ENCODE measurements around the gene CYTH3. TPM values are rescaled to one million over a fixed set of nuclear protein-coding genes. Genes with fewer than 3 reads are reported as not detected.

CYTH3 gene
- total and polyA plus RNA-seq, 2 experiments from 2014 or later: 11.9 to 15.7 TPM

- DNase-seq (ENCODE audit: low spot score): no peak
- no peak overlapping the region for H3K27ac ChIP-seq
- H2AFZ ChIP-seq: no peak overlapping the region
- no peak overlapping the region for H3K4me2 ChIP-seq
- H3K36me3 ChIP-seq (replicated peaks; ENCODE audit: insufficient read depth, low read depth): no peaks in the 10 kb centered on the region
- H3K4me1 ChIP-seq (ENCODE audit: insufficient read depth): no peaks in the 10 kb centered on the region
- 94% methylated on average over 20 of the region's 20 CpGs for WGBS (ENCODE audit: low lambda C conversion rate, missing lambda C conversion rate)
- H3K79me2 ChIP-seq: no peaks in the 10 kb centered on the region
- H4K20me1 ChIP-seq (ENCODE audit: insufficient read depth, poor library complexity, severe bottlenecking): no peaks in the 10 kb centered on the region
- no peaks in the 10 kb centered on the region for H3K9me3 ChIP-seq (ENCODE audit: low read depth)
- no peak overlapping the region for H3K4me3 ChIP-seq
- no peaks in the 10 kb centered on the region for H3K9me2 ChIP-seq (replicated peaks; ENCODE audit: insufficient read depth)
- H3K27me3 ChIP-seq: no peaks in the 10 kb centered on the region
- TF ChIP-seq EZH2 (IDR thresholded peaks at IDR 0.05; ENCODE audit: borderline replicate concordance) (no peak), EZH2phosphoT487 (IDR thresholded peaks at IDR 0.05; ENCODE audit: low read depth, severe bottlenecking, unreplicated experiment) (no peak)
- TF ChIP-seq, protein P1, sequence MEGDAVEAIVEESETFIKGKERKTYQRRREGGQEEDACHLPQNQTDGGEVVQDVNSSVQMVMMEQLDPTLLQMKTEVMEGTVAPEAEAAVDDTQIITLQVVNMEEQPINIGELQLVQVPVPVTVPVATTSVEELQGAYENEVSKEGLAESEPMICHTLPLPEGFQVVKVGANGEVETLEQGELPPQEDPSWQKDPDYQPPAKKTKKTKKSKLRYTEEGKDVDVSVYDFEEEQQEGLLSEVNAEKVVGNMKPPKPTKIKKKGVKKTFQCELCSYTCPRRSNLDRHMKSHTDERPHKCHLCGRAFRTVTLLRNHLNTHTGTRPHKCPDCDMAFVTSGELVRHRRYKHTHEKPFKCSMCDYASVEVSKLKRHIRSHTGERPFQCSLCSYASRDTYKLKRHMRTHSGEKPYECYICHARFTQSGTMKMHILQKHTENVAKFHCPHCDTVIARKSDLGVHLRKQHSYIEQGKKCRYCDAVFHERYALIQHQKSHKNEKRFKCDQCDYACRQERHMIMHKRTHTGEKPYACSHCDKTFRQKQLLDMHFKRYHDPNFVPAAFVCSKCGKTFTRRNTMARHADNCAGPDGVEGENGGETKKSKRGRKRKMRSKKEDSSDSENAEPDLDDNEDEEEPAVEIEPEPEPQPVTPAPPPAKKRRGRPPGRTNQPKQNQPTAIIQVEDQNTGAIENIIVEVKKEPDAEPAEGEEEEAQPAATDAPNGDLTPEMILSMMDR (IDR thresholded peaks at IDR 0.05; ENCODE audit: poor library complexity): no peak
These were observed 123.6 kb downstream of the CYTH3 start for GRCh38 chr7:6148724-6149360.

DNA sequence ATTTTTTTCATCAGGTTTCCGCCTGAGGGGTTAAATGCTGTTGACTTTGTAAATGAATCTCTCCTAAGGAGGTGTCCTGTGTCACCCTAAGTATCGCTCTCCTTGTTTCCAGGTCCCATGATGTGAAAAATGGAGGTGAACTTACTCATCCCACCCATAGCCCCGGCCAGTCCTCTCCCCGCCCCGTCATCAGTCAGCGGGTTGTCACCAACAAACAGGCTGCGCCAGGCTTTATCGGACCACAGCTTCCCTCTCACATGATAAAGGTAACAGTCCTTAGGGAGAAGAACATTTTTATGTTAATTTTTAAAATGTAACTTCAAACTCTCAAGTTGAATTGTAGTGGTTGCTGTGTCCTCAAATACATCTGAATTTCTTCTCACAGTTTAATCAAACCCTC, 124.8 kb downstream of the CYTH3 start:
- Histone ChIP-seq H3K4me2 (no peak overlapping the region), H3K36me3 (replicated peaks; ENCODE audit: insufficient read depth, low read depth) (no peaks in the 10 kb centered on the region)

DNA sequence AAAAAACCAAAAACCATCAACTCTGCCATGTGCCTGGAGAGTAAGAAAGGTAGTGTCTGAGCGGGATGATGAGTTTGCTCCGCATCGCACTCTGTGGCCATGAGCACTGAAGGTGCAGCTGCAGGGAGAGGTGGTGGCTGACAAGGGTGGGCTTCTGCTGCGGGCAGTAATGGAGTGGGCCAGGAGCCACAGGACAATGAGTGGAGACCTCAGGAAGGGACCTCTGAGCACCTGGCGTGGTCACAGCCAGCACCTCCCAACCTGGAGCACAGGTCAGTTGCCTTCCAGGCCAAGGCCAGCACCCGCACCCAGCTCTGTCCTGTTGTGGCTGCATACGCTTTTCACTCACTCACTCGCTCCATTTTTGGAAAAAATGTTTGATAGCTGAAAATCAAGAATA, 125.8 kb downstream of the CYTH3 start:
- TF ChIP-seq EZH2 (IDR thresholded peaks at IDR 0.05; ENCODE audit: borderline replicate concordance): no peak
- TF ChIP-seq, protein P1 (IDR thresholded peaks at IDR 0.05; ENCODE audit: poor library complexity): no peak
- no peak for TF ChIP-seq EZH2phosphoT487 (IDR thresholded peaks at IDR 0.05; ENCODE audit: low read depth, severe bottlenecking, unreplicated experiment)
- WGBS (ENCODE audit: low lambda C conversion rate, missing lambda C conversion rate): 98% methylated on average over 8 of the region's 8 CpGs

More for the DNA sequence above, 124.8 kb downstream of the CYTH3 start:
- DNase-seq (ENCODE audit: low spot score): no peak
- Histone ChIP-seq H4K20me1 (ENCODE audit: insufficient read depth, poor library complexity, severe bottlenecking) (no peaks in the 10 kb centered on the region), H3K27me3 (no peaks in the 10 kb centered on the region), H3K79me2 (no peaks in the 10 kb centered on the region), H3K4me3 (no peak overlapping the region), H3K27ac (no peak overlapping the region), H3K9me3 (ENCODE audit: low read depth) (no peaks in the 10 kb centered on the region), H3K9me2 (replicated peaks; ENCODE audit: insufficient read depth) (no peaks in the 10 kb centered on the region), H2AFZ (no peak overlapping the region), H3K4me1 (ENCODE audit: insufficient read depth) (no peaks in the 10 kb centered on the region)
- WGBS (ENCODE audit: low lambda C conversion rate, missing lambda C conversion rate): 99% methylated on average over 8 of the region's 8 CpGs
- TF ChIP-seq EZH2phosphoT487 (IDR thresholded peaks at IDR 0.05; ENCODE audit: low read depth, severe bottlenecking, unreplicated experiment) (no peak), EZH2 (IDR thresholded peaks at IDR 0.05; ENCODE audit: borderline replicate concordance) (no peak)
- TF ChIP-seq, protein P1 (IDR thresholded peaks at IDR 0.05; ENCODE audit: poor library complexity): no peak

More for the DNA sequence above, 125.8 kb downstream of the CYTH3 start:
- Histone ChIP-seq H3K79me2 (no peaks in the 10 kb centered on the region), H3K27me3 (no peaks in the 10 kb centered on the region), H3K27ac (no peak overlapping the region), H3K4me2 (no peak overlapping the region), H3K9me3 (ENCODE audit: low read depth) (no peaks in the 10 kb centered on the region), H2AFZ (no peak overlapping the region), H3K9me2 (replicated peaks; ENCODE audit: insufficient read depth) (no peaks in the 10 kb centered on the region), H3K36me3 (replicated peaks; ENCODE audit: insufficient read depth, low read depth) (no peaks in the 10 kb centered on the region), H3K4me1 (ENCODE audit: insufficient read depth) (no peaks in the 10 kb centered on the region), H3K4me3 (no peak overlapping the region), H4K20me1 (ENCODE audit: insufficient read depth, poor library complexity, severe bottlenecking) (no peaks in the 10 kb centered on the region)
- DNase-seq (ENCODE audit: low spot score): no peak

Data from hepatocyte (in vitro differentiated cells).